ENCODE data around the gene FBN1.

Gene FBN1

DNA sequence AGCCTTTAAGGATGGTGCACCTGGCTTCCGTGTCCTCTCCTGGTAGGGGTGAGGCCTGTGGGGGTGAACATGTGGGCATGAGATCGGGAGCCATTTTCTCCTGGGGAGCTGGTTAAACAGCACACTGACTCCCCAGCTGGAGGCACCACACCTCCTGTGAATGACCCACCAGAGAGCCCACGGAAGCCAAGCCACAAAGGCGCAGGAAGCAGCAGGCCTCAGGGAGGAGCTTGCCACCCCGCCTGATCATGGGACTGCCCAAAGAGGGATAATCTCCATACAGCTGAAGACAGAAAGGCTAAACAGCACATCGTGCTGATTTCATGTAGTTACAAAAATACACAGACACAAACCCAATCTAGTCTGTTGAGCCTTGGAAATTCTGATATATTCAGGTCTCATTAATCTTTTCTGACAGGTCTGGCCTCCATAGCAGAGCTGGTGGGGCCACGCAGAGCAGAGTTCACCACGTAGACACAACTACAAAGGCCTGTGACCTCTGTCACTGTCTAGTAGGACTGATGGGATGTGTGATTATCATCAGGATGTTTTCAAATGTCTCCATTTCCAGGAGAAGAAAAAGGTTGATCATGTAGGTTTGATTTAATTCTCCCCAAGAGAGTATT is 239.1 kb downstream of the FBN1 start:
- TF ChIP-seq TCF12 (IDR thresholded peaks at IDR 0.05; ENCODE audit: low read depth): no peak
- no peak for TF ChIP-seq EP300 (IDR thresholded peaks at IDR 0.05; ENCODE audit: borderline replicate concordance)
- no peak for TF ChIP-seq TAF1 (IDR thresholded peaks at IDR 0.05; ENCODE audit: low read depth)
- TF ChIP-seq TEAD4 (IDR thresholded peaks at IDR 0.05): no peak
- TF ChIP-seq USF1 (IDR thresholded peaks at IDR 0.05): no peak
- no peak for TF ChIP-seq CEBPB (IDR thresholded peaks at IDR 0.05)
- no peak for TF ChIP-seq FOXM1 (IDR thresholded peaks at IDR 0.05; ENCODE audit: borderline replicate concordance, low read depth)
- TF ChIP-seq YY1 (IDR thresholded peaks at IDR 0.05; ENCODE audit: low read depth): no peak
- TF ChIP-seq REST (IDR thresholded peaks at IDR 0.05; ENCODE audit: low read depth): no peak
- TF ChIP-seq CREB1 (IDR thresholded peaks at IDR 0.05; ENCODE audit: low read depth): no peak
- no peak for TF ChIP-seq ZBTB7A (IDR thresholded peaks at IDR 0.05; ENCODE audit: low read depth)
- TF ChIP-seq MAX (IDR thresholded peaks at IDR 0.05): no peak
- no peak for TF ChIP-seq EGR1 (IDR thresholded peaks at IDR 0.05)
- no peak for TF ChIP-seq RAD21 (IDR thresholded peaks at IDR 0.05; ENCODE audit: low read depth)
- no peak for TF ChIP-seq NFIC (IDR thresholded peaks at IDR 0.05)

DNA sequence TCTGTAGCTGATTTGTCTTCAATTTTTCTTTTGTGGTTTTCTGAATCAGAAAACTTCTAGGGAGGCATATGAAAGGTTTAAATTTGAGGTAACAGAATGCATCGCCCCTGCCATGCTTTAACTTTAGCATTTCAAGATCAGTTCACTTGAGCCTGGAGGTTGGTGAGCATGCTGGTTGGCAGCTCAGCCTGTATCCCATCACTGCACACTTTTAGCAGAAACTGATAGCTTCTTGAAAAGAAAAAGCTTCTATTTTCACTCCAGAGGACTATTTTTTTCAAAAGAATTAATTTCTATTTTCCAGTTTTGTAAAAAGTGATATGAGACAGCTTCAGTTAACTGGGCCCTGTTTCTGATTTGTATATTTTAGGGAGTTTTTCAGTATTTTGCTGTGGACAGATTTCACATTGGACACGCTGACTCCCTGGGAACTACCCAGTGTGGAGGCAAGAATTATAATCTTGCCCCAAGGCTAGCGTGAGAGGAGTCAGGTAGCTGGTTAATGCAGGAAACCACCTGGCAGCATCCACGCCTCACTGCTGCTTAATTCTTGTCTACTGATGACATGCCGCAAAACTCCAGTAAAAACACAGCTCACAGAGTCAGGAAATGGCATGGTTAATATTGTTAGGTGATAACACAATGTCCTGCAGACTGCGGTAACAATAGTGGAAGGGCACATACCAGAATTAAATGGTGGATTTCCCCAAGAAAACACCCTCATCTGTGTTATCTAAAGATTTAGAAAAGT is 242.9 kb downstream of the FBN1 start:
- TF ChIP-seq NFIC (IDR thresholded peaks at IDR 0.05) (no peak), CREB1 (IDR thresholded peaks at IDR 0.05; ENCODE audit: low read depth) (no peak), EP300 (IDR thresholded peaks at IDR 0.05; ENCODE audit: borderline replicate concordance) (no peak), TCF12 (IDR thresholded peaks at IDR 0.05; ENCODE audit: low read depth) (no peak), MAX (IDR thresholded peaks at IDR 0.05) (no peak), RAD21 (IDR thresholded peaks at IDR 0.05; ENCODE audit: low read depth) (no peak), EGR1 (IDR thresholded peaks at IDR 0.05) (no peak), USF1 (IDR thresholded peaks at IDR 0.05) (no peak), YY1 (IDR thresholded peaks at IDR 0.05; ENCODE audit: low read depth) (no peak), CEBPB (IDR thresholded peaks at IDR 0.05) (no peak), TAF1 (IDR thresholded peaks at IDR 0.05; ENCODE audit: low read depth) (no peak), TEAD4 (IDR thresholded peaks at IDR 0.05) (no peak), REST (IDR thresholded peaks at IDR 0.05; ENCODE audit: low read depth) (no peak), ZBTB7A (IDR thresholded peaks at IDR 0.05; ENCODE audit: low read depth) (no peak), FOXM1 (IDR thresholded peaks at IDR 0.05; ENCODE audit: borderline replicate concordance, low read depth) (no peak)

DNA sequence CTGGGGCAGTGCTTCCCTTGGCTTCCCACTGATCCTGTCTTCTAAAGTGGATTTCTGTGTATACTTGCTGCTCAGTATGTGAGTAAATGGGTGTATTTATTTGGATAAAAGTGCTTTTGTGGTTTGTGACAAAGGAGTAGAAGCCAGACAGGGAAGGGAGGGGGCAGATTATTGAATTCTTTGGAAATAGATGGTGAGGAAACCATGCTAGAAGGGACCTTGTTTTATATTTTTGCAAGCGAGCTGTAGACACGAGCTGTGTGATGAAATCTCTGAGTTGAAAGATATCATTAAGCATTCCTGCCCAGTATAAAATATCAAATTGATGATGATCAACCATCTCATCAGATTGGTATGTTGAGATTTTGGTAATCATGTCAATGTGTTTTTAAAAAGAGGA is 245.4 kb downstream of the FBN1 start:
- TF ChIP-seq REST (IDR thresholded peaks at IDR 0.05; ENCODE audit: low read depth) (no peak), EP300 (IDR thresholded peaks at IDR 0.05; ENCODE audit: borderline replicate concordance) (no peak), TCF12 (IDR thresholded peaks at IDR 0.05; ENCODE audit: low read depth) (no peak), USF1 (IDR thresholded peaks at IDR 0.05) (no peak), TEAD4 (IDR thresholded peaks at IDR 0.05) (no peak), ZBTB7A (IDR thresholded peaks at IDR 0.05; ENCODE audit: low read depth) (no peak), YY1 (IDR thresholded peaks at IDR 0.05; ENCODE audit: low read depth) (no peak), MAX (IDR thresholded peaks at IDR 0.05) (no peak), CEBPB (IDR thresholded peaks at IDR 0.05) (no peak), CREB1 (IDR thresholded peaks at IDR 0.05; ENCODE audit: low read depth) (no peak), NFIC (IDR thresholded peaks at IDR 0.05) (no peak), TAF1 (IDR thresholded peaks at IDR 0.05; ENCODE audit: low read depth) (no peak), RAD21 (IDR thresholded peaks at IDR 0.05; ENCODE audit: low read depth) (no peak), FOXM1 (IDR thresholded peaks at IDR 0.05; ENCODE audit: borderline replicate concordance, low read depth) (no peak), EGR1 (IDR thresholded peaks at IDR 0.05) (no peak)
